Iris pigment epithelial cell (primary cell): ENCODE measurements around the gene MARF1.
A peak's percentile ranks its signal among the peaks of the same experiment; 100 is the strongest.
"Not testable (repeated sequence)": the region's sequence is repeated elsewhere in the genome, so short reads cannot be mapped to it uniquely, and the experiment has no call there.

Experiments
- DNase-seq: peaks from one replicate; pipeline ENCODE4 v3.0.0-alpha.2; 2011; ENCODE audit warnings: low read depth

The MARF1 gene

DNA sequence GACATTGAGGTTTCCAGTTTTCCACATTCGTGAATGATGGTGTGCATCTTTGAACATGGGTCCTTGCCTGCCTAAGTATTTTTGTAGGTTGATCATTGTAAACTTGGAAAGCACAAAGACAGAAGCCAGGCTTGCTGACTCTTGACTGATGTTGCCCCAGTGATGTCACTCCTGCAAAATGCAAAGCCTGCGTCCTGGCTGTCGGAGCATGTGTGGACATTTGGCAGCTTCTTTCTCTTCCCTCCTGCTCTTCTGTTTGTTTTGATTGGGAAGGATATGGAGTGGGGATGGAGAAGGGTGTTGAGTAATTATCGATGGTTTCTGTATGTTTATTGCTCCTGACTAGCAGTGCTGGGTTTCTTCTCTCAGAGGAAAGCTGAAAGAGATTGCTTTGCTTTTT is 10.3 kb upstream of the MARF1 start:
- peak; percentile 91 for DNase-seq

DNA sequence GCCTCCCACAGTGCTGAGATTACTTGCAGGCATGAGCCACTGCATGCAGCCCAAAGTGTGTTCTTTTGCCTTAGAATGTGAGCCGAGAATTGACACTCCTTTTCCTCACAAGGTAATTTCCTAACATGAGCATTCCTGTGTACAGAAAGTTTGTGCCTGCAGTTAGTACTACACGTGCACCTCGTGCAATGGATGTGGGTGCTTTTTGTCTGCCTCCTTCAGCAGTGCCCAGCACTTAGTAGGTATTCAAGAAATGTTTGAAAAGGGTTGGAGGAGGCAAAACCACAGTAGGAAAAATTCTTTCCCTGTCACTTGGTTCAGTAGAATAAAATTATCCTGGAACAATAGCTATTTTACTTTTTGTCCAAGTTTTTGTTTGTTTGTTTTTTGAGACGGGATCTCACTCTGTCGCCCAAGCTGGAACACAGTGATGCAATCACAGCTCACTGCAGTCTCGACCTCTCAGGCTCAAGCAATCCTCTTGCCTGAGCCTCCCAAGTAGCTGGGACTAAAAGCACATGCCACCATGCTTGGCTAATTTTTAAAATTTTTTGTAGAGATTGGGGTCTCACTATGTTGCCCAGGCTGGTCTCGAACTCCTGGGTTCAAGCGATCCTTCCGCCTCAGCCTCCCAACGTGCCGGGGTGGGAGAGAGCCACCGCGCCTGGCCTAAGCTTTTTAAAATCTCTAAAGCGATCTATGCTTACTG is 9.5 kb upstream of the MARF1 start:
- DNase-seq: no peak

DNA sequence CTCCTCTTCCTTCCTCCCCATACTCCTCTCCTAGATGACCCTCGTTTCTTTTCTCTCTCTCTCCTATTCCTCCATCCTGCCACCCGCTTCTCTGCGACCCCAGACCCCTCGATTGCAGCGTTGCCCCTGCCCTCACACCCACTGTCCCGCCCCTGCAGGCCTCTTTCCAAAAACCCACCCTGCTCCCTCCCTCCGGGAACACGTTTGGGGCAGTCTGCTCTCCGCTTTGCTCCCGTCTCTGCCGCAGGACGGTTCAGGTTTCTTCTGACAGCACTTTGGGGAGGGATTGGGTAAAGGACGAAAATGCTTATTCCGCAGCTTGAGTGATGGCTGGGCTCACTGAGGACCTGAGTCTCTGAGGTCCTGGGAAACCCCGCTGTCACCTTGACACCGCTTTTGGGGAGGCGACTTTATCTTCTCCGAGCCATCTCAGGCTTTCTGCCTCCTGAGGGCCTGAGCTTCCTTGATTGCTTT is 7.8 kb upstream of the MARF1 start:
- peak; percentile 47 for DNase-seq

DNA sequence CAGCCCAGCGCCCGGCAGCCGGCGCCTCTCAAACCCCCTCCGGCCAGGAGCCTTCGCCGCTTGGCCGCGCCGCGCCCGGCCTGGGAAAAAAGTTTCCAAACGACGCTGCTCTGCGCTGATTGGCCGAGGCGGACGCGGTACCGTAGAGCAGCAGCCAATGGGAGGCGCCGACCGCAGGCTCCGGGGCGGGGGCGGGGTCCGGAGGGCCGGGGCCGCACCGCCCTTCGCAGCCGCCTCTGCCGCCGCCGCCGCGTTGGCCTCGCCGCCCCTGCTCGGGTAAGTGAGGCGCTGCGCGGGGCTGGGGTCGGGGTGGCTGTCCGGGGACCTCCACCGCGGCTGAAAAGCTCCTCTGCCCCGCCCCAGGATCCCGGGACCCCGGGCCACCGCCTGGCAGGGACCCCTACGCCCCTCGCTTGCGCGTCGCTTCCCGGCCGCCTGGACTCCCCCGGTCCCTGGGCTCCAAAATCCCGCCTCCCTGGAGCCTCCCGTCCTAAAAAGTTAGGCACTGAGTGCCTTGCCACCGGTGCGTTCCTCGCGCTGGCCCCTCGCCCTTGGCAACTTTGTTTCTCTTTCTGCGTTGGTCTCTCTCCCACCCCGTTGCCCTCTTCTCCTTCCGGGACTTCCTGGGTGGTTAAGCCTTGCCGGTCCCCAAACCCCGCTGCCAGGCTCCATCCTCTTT is 7.2 kb upstream of the MARF1 start, which contains the start of gene NDE1:
NDE1 (plus strand) TSS at position 227 of the 679 bp plus-strand sequence. CDS start 14,534 bp downstream, outside the sequence.
- peak; percentile 90 for DNase-seq

DNA sequence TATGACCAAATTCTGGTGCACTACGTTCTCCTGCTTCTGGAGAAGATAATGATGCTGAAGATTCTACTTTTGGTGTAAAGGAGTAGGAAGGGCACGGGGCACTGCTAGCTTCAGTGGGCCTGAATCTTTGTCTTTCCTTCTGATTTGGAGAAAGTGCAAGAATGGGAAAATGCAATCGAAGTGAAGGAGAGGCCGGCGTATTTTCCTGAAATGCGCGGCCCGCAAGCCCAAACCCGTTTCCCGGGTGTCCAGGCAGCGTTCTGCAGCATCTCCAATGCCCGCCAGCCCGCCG is 6.7 kb upstream of the MARF1 start:
- DNase-seq: no peak

DNA sequence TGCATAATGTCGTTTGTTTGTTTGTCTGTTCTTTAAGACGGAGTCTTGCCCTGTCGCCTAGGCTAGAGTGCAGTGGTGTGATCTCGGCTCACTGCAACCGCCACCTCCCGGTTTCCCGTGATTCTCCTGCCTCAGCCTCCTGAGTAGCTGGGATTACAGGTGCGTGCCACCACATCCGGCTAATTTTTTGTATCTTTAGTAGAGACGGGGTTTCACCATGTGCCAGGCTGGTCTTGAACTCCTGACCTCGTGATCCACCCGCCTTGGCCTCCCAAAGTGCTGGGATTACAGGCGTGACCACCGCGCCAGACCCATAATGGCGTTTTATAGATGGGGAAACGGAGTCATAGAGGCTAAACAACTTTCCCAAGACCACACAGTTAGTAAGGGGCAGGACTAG is 6.4 kb upstream of the MARF1 start:
- DNase-seq: not testable (repeated sequence)

DNA sequence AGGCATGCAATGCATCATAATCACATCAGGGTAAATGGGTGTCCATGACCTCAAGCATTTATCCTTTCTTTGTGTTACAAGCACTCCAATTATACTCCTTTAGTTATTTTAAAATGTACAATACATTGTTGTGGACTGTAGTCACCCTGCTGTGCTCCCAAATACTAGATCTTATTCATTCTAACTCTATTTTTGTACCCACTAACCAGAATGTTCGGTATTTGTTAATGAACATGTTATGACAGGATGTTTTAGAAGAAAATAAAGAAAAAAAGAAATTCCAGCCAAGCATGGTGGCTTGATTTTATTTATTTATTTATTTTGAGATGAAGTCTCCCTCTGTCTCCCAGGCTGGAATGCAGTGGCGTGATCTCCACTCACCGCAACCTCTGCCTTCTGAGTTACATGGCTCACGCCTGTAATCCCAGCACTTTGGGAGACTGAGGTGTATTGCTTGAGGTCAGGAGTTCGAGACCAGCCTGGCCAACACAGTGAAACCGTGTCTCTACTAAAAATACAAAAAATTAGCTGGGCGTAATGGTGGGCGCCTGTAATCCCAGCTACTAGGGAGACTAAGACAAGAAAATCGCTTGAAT is 5.3 kb upstream of the MARF1 start:
- DNase-seq: no peak

DNA sequence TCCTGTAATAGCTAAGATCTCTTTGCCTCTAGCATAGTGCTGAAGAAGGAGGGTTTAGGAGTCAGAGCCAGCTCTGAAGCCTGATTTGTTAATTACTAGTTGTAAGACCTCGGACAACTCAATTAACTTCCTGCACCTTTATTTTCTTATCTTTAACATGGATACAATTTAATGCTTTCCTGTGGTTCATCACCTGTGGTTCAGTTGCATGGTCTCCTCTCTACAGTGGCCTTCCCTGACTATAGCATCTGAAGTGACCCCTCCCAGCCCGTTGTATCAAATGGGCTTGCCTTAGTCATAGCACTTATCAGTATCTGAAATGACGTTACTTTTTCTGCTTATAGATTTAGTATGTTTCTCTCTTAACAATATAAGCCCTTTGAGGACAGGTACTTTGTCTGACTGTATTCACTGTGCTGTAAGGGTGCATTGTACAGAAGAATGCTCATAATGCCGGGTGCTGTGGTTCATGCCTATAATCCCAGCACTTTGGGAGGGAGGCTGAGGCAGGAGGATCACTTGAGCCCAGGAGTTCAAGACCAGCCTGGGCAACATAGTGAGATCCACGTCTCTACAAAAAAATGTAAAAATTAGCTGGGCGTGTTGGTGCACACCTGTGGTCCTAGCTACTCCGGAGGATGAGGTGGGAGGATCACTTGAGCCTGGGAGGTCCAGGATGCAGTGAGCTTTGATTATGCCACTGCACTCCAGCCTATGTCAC is 4.5 kb upstream of the MARF1 start:
- DNase-seq: no peak

DNA sequence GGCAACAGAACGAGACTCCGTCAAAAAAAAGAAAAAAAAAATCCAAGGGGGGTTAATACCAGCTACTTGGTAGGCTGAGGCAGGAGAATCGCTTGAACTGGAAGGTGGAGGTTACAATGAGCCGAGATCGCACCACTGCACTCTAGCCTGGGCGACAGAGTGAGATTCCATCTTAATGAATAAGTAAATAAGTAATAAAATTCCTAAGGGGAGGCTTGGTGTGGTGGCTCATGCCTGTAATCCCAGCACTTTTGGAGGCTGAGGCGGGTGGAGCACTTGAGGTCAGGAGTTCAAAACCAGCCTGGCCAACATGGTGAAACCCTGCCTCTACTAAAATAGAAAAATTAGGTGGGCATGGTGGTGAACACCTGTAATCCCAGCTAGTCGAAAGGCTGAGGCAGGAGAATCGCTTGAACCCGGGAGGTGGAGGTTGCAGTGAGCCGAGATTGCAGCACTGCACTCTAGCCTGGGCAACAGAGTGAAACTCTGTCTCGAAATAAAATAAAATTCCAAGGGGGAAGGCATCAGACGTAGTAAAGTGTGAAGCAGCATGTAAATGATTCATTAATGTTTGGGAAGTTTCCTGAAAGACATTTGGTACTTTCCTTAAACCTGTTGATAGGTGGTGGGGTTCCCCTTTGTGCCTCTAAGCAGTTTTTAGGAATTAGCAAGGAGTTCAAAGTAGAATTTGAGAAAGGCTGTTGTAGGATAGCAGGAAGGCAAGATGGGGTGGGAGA is 3.8 kb upstream of the MARF1 start:
- not testable (repeated sequence) for DNase-seq

DNA sequence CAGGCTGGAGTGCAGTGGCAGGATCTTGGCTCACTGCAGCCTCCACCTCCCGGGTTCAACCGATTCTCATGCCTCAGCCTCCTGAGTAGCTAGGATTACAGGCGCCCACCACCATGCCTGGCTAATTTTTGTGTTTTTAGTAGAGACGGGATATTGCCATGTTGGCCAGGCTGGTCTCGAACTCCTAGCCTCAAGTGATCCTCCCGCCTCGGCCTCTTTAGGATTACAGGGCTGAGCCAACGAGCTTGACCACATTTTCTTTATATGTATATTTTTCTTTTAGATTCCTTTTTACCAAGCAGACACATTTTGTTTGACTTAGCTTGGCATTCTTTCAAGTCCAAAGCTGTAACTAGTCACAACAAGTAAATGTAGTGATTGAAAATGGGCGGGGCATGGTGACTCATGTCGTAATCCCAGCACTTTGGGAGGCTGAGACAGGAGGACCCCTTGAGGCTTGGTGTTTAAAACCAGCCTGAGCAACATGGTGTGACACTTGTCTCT is 2.1 kb upstream of the MARF1 start:
- DNase-seq: peak; percentile 98

DNA sequence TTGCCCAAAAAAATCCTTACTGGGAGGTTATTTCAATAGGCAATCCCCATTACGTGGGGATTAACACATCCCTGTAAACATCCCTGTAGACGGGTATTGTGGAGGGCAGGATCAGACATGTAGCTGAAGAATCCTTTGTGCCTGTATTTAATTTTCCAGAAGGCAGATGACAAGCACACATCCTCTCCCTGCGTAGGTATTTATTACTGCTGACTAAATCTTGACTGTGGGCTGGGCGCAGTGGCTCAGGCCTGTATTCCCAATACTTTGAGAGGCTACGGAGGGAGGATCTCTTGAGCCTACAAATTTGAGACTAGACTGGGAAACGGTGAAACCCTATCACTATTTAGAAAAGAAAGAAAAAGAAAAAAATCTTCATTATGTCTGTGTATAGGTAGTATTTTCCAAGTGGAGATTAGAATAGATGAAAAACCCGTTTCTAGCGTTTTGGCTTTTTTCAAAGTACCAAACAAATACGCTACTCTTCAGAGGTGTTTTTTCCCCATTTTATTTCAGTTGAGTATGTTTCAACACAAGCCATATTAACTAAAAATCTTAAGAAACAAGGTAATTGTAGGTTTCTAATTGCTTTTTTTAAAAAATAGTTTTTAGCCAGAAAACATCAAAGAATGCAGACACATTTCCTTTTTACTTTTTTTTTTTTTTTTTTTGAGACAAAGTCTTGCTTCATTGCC is 1.5 kb upstream of the MARF1 start:
- peak; percentile 38 for DNase-seq

DNA sequence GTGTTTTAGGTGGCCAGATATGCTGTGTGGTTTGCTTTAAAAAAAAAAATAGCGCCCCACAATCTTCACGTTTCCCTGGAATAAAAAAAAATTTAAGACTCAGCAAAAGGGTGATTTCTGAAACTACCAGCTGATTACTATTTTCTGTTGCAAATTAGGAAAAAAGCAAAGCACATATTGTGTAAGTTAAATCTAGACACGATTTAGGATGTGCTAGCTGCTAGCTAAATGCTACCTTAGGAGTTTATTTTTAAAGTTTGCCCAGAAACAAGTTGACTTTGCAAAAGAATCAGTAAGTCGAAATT is 944 bp upstream of the MARF1 start:
- no peak for DNase-seq

DNA sequence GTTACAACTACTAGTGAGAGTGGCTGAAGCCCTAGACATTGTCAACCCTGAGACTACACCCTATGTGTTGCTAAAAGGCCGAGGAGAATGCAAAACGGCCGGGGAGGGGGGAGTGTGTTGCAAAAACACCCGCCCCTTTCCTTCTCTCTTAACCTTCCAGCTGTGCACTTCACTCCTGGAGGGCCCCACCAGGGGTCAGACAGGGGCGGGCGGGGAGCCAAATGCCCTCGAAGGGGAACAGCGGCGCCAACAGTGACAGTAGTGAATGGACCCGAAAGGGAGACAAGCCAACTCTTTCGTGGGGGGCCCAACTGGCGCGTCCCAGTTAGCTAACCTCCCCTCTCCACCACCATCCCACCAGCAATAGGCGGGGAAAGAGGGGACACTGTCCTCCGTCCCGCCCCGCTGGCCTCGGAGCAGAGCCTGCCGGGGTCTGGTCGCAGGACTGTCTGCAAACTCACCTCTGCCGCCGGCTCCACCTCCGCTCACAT is 352 bp downstream of the MARF1 start:
- peak; percentile 44 for DNase-seq

DNA sequence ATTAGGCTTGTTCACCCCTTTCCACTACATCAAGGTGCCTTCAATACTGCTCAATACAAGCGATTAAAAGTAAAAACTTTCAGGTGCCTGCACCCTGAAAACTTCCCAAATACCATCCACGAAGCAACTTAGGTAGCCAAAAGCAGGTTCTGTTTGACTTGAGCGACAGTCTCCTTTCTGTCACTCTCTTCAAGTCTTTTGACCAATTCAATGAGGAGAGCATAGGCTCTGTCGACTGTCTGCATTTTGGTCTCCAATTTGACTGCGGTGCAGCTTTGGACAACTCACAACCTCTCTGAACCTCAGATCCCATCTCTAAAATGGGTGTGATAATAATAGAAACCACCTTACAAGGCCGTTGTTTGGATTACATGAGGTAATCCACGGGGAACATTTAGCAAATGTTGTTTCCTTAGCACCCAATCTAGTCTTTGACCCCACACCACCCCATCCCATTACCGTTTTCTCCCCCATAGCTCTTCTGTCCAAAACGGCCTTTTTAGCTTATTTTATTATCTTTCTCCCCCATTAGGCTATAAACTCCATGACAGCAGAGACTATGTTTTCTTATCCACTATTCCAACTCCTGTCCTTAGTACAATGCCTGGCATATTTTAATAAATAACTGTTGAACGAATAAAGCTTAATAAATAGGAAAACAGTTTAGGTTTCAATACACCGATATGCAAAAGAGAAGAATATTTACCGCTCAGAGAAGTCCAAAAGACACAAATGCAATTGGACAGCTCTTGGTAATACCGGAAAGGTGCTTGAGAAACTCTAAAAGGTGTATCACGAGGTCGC is 999 bp downstream of the MARF1 start:
- no peak for DNase-seq

DNA sequence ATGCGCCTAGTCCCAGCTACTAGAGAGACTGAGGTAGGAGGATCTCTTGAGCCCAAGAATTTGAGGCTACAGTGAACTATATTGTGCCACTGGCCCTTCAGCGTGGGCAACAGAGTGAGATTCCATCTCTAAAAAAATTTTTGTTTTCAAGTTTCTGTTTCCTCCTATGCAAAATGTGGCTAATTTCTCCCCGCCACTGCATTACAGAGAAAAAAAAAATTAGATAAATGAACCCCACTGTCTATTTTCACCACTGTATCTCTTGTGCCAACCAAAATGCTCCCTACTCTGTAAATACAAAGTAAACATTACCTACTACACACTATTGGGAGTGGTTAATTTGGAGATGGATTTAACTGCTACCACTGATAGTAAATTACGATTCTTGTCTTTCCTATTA is 2.0 kb downstream of the MARF1 start:
- no peak for DNase-seq

DNA sequence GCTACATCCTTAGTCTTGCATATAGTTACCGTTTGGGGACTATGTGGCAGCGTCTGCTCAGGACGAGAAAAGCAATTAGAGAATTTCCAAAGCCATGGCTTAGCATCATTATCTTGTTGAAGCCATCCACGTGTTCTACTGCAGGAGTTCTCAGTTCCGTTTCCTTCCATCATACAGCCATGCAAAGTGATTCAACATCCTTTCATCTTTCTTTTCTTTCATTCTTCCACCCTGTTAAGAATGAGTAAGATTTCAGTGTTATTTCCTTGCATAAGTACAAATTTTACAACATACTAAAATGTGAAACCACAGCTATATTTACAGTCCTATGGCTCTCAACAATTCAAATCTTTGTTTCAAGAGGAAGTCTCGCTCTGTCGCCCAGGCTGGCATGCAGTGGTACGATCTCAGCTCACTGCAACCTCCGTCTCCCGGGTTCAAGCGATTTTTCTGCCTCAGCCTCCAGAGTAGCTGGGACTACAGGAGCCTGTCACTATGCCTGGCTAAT is 3.8 kb downstream of the MARF1 start:
- no peak for DNase-seq

DNA sequence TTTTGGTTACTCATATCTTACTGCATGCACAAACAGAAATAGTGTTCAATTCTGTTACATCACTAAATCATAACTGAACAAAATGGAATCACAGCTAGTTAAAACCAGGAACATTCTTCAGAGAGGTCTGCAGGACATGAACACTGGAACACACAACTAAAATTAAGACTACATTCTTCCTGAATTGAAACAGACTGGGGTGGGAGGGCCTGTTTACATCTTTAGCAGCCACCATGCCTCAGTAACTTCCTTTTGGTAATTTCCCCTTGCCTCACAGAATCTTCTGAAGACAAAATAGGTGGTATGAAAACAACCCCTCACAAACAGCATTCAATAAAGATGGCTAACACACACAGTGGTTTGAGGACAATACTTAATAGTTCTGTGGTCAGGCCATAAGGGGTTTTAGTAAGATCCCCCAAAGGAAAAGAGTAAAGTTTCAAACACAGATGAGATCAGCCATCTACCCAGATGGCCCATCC is 6.5 kb downstream of the MARF1 start:
- no peak for DNase-seq

DNA sequence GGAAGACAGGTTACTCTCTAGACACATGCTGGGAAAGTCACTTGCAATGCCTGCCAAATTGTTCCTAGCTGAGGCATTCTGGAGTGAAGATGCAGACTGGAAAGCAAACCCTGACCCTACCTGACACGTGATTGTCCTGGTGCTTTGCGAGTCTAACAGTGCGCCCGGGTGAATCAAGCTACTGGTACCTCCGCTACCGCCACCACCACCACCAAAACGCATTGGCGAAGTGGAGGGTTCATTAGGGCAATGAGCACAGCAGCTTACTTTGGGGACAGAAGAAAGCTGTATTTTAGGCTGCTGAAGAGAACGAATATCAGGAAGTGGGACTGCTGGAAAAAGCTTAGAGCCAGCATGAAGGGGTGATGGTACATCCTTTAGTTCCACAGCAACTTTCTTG is 7.0 kb downstream of the MARF1 start:
- DNase-seq: no peak

DNA sequence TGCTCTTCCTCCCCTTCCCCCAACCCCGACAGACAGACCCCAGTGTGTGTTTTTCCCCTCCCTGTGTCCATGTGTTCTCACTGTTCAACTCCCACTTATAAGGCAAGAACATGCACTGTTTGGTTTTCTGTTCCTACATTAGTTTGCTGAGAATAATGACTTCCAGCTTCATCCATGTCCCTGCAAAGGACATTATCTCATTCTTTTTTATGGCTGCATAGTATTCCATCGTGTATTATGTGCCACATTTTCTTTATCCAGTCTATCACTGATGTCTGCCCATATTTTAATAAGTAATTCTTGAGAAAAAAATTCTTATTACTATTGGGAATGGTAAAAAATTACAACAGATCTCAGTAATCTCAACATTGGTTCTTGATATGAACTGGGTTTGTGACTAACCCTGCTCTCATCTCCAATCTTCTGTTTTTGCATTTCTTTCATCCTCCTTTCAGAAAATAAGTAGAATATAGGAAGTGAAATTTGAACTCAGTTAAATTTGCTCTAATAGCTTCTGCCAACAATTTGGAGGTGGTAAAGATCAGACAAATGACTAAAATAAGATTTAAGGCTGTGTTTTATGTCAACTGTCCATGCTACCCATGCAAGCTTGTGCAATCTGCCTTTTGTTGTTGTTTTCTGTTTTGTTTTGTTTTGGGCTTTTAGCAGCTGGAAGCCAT is 11.1 kb downstream of the MARF1 start:
- DNase-seq: no peak
